ENCODE results near the gene CORO2B.

DNA sequence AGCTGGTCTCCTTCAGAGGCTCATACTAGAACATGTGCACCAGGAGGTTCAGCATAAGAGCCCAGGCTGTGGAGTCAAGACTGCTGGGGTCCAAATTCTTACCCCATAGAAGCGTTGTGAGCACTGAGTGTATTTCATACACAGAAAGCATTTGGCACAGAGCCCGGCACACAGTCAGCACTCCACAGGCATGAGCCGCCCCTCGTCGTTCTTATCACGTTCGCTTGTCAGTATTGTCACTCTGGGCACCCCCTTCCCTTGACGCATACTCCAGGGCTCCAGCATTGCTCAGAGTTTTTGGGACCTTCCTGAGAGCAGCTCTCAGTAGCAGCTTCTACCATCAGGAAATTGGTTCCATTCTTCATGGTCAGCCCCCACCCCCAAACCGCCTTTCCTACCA lies 25.2 kb downstream of the CORO2B start:
- TF ChIP-seq, protein P1, sequence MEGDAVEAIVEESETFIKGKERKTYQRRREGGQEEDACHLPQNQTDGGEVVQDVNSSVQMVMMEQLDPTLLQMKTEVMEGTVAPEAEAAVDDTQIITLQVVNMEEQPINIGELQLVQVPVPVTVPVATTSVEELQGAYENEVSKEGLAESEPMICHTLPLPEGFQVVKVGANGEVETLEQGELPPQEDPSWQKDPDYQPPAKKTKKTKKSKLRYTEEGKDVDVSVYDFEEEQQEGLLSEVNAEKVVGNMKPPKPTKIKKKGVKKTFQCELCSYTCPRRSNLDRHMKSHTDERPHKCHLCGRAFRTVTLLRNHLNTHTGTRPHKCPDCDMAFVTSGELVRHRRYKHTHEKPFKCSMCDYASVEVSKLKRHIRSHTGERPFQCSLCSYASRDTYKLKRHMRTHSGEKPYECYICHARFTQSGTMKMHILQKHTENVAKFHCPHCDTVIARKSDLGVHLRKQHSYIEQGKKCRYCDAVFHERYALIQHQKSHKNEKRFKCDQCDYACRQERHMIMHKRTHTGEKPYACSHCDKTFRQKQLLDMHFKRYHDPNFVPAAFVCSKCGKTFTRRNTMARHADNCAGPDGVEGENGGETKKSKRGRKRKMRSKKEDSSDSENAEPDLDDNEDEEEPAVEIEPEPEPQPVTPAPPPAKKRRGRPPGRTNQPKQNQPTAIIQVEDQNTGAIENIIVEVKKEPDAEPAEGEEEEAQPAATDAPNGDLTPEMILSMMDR (IDR thresholded peaks at IDR 0.05): no peak
- no peak for TF ChIP-seq POLR2A (IDR thresholded peaks at IDR 0.05)
